Upper lobe of left lung (tissue), 6 donors: ENCODE data around the gene LMOD2. TPM values are rescaled to one million over a fixed set of nuclear protein-coding genes. Genes with fewer than 3 reads are reported as not detected.

ENCODE experiments used
- ATAC-seq, 2 donors: fragments of 200-7000 bp; cut with Tn5 transposase; one replicate each; pipeline ENCODE4 v1.9.1; 2022; ENCODE audit warnings: mild to moderate bottlenecking in 2 of 2, moderate library complexity in 2 of 2; ENCODE audit not compliant: low FRiP score in 2 of 2
- DNase-seq, 2 donors: peaks; one replicate each; pipeline ENCODE4 v3.0.0-alpha.2; 2019 to 2020
- H3K27ac ChIP-seq, 4 donors: fragments of 200-600 bp; sonication (generic); one replicate each; pipeline ENCODE4 v1.5.1; 2016 to 2019
- H3K27me3 ChIP-seq, 4 donors: fragments of 200-600 bp; sonication (generic); one replicate each; pipeline ENCODE4 v1.5.1; 2017 to 2019
- H3K36me3 ChIP-seq, 4 donors: fragments of 200-600 bp; sonication (generic); one replicate each; pipeline ENCODE4 v1.5.1; 2016 to 2019
- H3K4me1 ChIP-seq, 4 donors: fragments of 200-600 bp; sonication (generic); one replicate each; pipeline ENCODE4 v1.5.1; 2018 to 2019
- H3K4me3 ChIP-seq, 4 donors: fragments of 200-600 bp; sonication (generic); one replicate each; pipeline ENCODE4 v1.5.1; 2017 to 2019; ENCODE audit warnings: mild to moderate bottlenecking in 2 of 4, moderate library complexity in 1 of 4
- H3K9me3 ChIP-seq, 4 donors: fragments of 200-600 bp; sonication (generic); one replicate each; pipeline ENCODE4 v1.5.1; 2018 to 2019
- CTCF ChIP-seq, 6 experiments: fragments of 450-650 bp in 4 of 6; fragments of 200-600 bp in 2 of 6; sonication (generic) in 2 of 6; IDR thresholded peaks; one replicate each; pipeline ENCODE4 v1.5.1; 2016 to 2019; ENCODE audit warnings: antibody characterized with exemption in 6 of 6
- EP300 ChIP-seq, 4 donors: sonication (generic); formaldehyde crosslinking; IDR thresholded peaks; one replicate each; pipeline ENCODE4 v1.5.1; 2017; ENCODE audit warnings: antibody characterized with exemption in 4 of 4, control low read depth in 2 of 4
- POLR2A ChIP-seq, 4 donors: fragments of 450-650 bp; IDR thresholded peaks; one replicate each; pipeline ENCODE4 v1.5.1; 2016 to 2017; ENCODE audit warnings: antibody characterized with exemption in 4 of 4, mild to moderate bottlenecking in 2 of 4
- POLR2AphosphoS5 ChIP-seq, 2 donors: sonication (generic); formaldehyde crosslinking; IDR thresholded peaks; one replicate each; pipeline ENCODE4 v1.5.1; 2017; ENCODE audit warnings: antibody characterized with exemption in 2 of 2
- WGBS, 2 donors: methylation state at CpG; one replicate each; pipeline ENCODE4 v1.1.5; 2017 to 2018; 5-methylcytosine and 5-hydroxymethylcytosine counted together
- total RNA-seq, 6 donors: library from RNA; depleted of rRNA in 4 of 6; stranded (reverse); fragments of >200 nt in 4 of 6; gene quantifications; one replicate each; pipeline versions ENCODE4 v1.1.0 to v1.2.1, GENCODE V29; 2016 to 2021
- donor health status: DM: no; HTN: no; CAD: no; lungs with moderate emphysema.
- donor health status: DM: no; HTN: yes; CAD: no; lungs with severe emphysema.

The LMOD2 gene
- total RNA-seq, 6 donors from 2014 or later, result not detected

GRCh38 chr7:123612024-123612423 is 43.6 kb upstream of the LMOD2 start:
- H3K27me3 ChIP-seq, result no peaks in the 10 kb centered on the region
- H3K9me3 ChIP-seq, result no peaks in the 10 kb centered on the region
- H3K4me3 ChIP-seq, result no peak overlapping the region
- ATAC-seq, result no peak
- H3K4me1 ChIP-seq, result peaks cover 0 to 4% (median 0%) of the 10 kb centered on the region in 4 donors
- no peak for DNase-seq
- H3K27ac ChIP-seq, result no peak overlapping the region
- TF ChIP-seq POLR2AphosphoS5 (IDR thresholded peaks at IDR 0.05) (no peak), POLR2A (IDR thresholded peaks at IDR 0.05) (no peak), EP300 (IDR thresholded peaks at IDR 0.05) (no peak), CTCF (IDR thresholded peaks at IDR 0.05) (no peak)
- no peaks in the 10 kb centered on the region for H3K36me3 ChIP-seq

GRCh38 chr7:123615344-123615743 is 40.3 kb upstream of the LMOD2 start:
- no peaks in the 10 kb centered on the region for H3K36me3 ChIP-seq
- peaks cover 0 to 4% (median 0%) of the 10 kb centered on the region in 4 donors for H3K4me1 ChIP-seq
- H3K27ac ChIP-seq, result no peak overlapping the region
- H3K9me3 ChIP-seq, result no peaks in the 10 kb centered on the region
- ATAC-seq (peak in 1 of 2 donors; percentile 23), DNase-seq (no peak)
- 32 to 48% methylated on average over 2 of the region's 2 CpGs for WGBS, 2 donors
- no peaks in the 10 kb centered on the region for H3K27me3 ChIP-seq
- no peak for TF ChIP-seq POLR2A (IDR thresholded peaks at IDR 0.05)
- TF ChIP-seq EP300 (IDR thresholded peaks at IDR 0.05), result no peak
- no peak for TF ChIP-seq POLR2AphosphoS5 (IDR thresholded peaks at IDR 0.05)
- TF ChIP-seq CTCF (IDR thresholded peaks at IDR 0.05), result no peak
- no peak overlapping the region for H3K4me3 ChIP-seq

GRCh38 chr7:123616223-123616622 is 39.4 kb upstream of the LMOD2 start:
- DNase-seq, result no peak
- TF ChIP-seq CTCF (IDR thresholded peaks at IDR 0.05) (no peak), EP300 (IDR thresholded peaks at IDR 0.05) (no peak), POLR2AphosphoS5 (IDR thresholded peaks at IDR 0.05) (no peak), POLR2A (IDR thresholded peaks at IDR 0.05) (no peak)
- no peaks in the 10 kb centered on the region for H3K9me3 ChIP-seq
- H3K4me1 ChIP-seq, result peaks cover 0 to 4% (median 0%) of the 10 kb centered on the region in 4 donors
- ATAC-seq, result no peak
- H3K36me3 ChIP-seq, result no peaks in the 10 kb centered on the region
- no peaks in the 10 kb centered on the region for H3K27me3 ChIP-seq
- H3K4me3 ChIP-seq, result no peak overlapping the region
- H3K27ac ChIP-seq, result no peak overlapping the region

GRCh38 chr7:123621707-123622106 is 34.0 kb upstream of the LMOD2 start:
- no peak for ATAC-seq
- 88 to 90% methylated on average over 4 of the region's 4 CpGs for WGBS, 2 donors
- H3K4me3 ChIP-seq, result no peak overlapping the region
- TF ChIP-seq POLR2AphosphoS5 (IDR thresholded peaks at IDR 0.05) (no peak), EP300 (IDR thresholded peaks at IDR 0.05) (no peak), CTCF (IDR thresholded peaks at IDR 0.05) (no peak), POLR2A (IDR thresholded peaks at IDR 0.05) (no peak)
- H3K27me3 ChIP-seq, result no peaks in the 10 kb centered on the region
- no peak for DNase-seq
- no peaks in the 10 kb centered on the region for H3K4me1 ChIP-seq
- H3K36me3 ChIP-seq, result no peaks in the 10 kb centered on the region
- H3K9me3 ChIP-seq, result no peaks in the 10 kb centered on the region
- H3K27ac ChIP-seq, result no peak overlapping the region

- Histone ChIP-seq H3K9me3 (no peaks in the 10 kb centered on the region), H3K36me3 (no peaks in the 10 kb centered on the region), H3K4me3 (no peak overlapping the region), H3K27ac (no peak overlapping the region), H3K27me3 (no peaks in the 10 kb centered on the region), H3K4me1 (no peaks in the 10 kb centered on the region)
- DNase-seq (no peak), ATAC-seq (no peak)
- 64 to 83% methylated on average over 6 of the region's 6 CpGs for whole genome bisulfite sequencing, 2 donors
- no peak for TF ChIP-seq POLR2AphosphoS5 (IDR thresholded peaks at IDR 0.05)
- no peak for TF ChIP-seq EP300 (IDR thresholded peaks at IDR 0.05)
- TF ChIP-seq CTCF (IDR thresholded peaks at IDR 0.05), result no peak
- no peak for TF ChIP-seq POLR2A (IDR thresholded peaks at IDR 0.05)
Measured at GRCh38 chr7:123622660-123623386, 32.8 kb upstream of the LMOD2 start.
